NCI-H460 (cell line): ENCODE results near the gene PRKACB. TPM values are rescaled to one million over a fixed set of nuclear protein-coding genes. Genes with fewer than 3 reads are reported as not detected.
"Not testable (repeated sequence)": the region's sequence is repeated elsewhere in the genome, so short reads cannot be mapped to it uniquely, and the experiment has no call there.

ENCODE experiments used
- DNase-seq: peaks from one replicate; pipeline ENCODE4 v3.0.0-alpha.2; 2016; ENCODE audit warnings: low read depth; ENCODE audit errors: extremely low read depth
- total RNA-seq: library from RNA; depleted of rRNA; stranded (reverse); fragments of >200 nt; shearing (Covaris generic); gene quantifications from 2 replicates; pipeline ENCODE4 v1.2.3, GENCODE V29; 2014

Gene PRKACB
- total RNA-seq, 1 experiment from 2014 or later, result 44.0 TPM

GRCh38 chr1:84214115-84214956 is 70.3 kb downstream of the PRKACB start:
- no peak for DNase-seq

GRCh38 chr1:84217239-84217638 is 73.2 kb downstream of the PRKACB start:
- DNase-seq, result no peak

GRCh38 chr1:84223751-84224432 is 79.8 kb downstream of the PRKACB start:
- no peak for DNase-seq

GRCh38 chr1:84224905-84225304 is 80.8 kb downstream of the PRKACB start:
- DNase-seq, result no peak

GRCh38 chr1:84225646-84226045 is 81.6 kb downstream of the PRKACB start:
- DNase-seq, result no peak

- not testable (repeated sequence) for DNase-seq
Observed at GRCh38 chr1:84232676-84233075, 88.6 kb downstream of the PRKACB start.

GRCh38 chr1:84236256-84236655 is 92.2 kb downstream of the PRKACB start:
- DNase-seq, result no peak

GRCh38 chr1:84242641-84243040 is 98.6 kb downstream of the PRKACB start:
- no peak for DNase-seq

- DNase-seq, result no peak
Observed at GRCh38 chr1:84245563-84245962, 101.5 kb downstream of the PRKACB start.

GRCh38 chr1:84246213-84246612 is 102.1 kb downstream of the PRKACB start:
- no peak for DNase-seq

GRCh38 chr1:84247425-84248220 is 103.6 kb downstream of the PRKACB start:
- DNase-seq, result peak; percentile 98

- DNase-seq, result no peak
Observed at GRCh38 chr1:84250668-84251067, 106.6 kb downstream of the PRKACB start.

- DNase-seq, result peak; percentile 78
Observed at GRCh38 chr1:84253036-84253435, 109.0 kb downstream of the PRKACB start.

GRCh38 chr1:84253891-84254290 is 109.8 kb downstream of the PRKACB start:
- DNase-seq, result peak; percentile 96

- DNase-seq, result no peak
Observed at GRCh38 chr1:84254703-84255238, 110.7 kb downstream of the PRKACB start.

- DNase-seq, result no peak
Observed at GRCh38 chr1:84255582-84255981, 111.5 kb downstream of the PRKACB start.

- DNase-seq, result no peak
Observed at GRCh38 chr1:84257617-84258016, 113.5 kb downstream of the PRKACB start.

GRCh38 chr1:84259376-84259775 is 115.3 kb downstream of the PRKACB start:
- no peak for DNase-seq

GRCh38 chr1:84259989-84260388 is 115.9 kb downstream of the PRKACB start:
- DNase-seq, result no peak

GRCh38 chr1:84260852-84261518 is 116.9 kb downstream of the PRKACB start:
- DNase-seq, result no peak
